Sigmoid colon (tissue), 4 donors: ENCODE data around the gene NRSN2.

Experiments used
- CTCF ChIP-seq, 4 experiments: fragments of 450-650 bp in 3 of 4; fragments of 200-600 bp in 1 of 4; IDR thresholded peaks; one replicate each; pipeline ENCODE4 v1.5.1; 2016 to 2019; ENCODE audit warnings: antibody characterized with exemption in 4 of 4, mild to moderate bottlenecking in 3 of 4, moderate library complexity in 2 of 4
- EP300 ChIP-seq, 4 donors: sonication (generic); formaldehyde crosslinking; IDR thresholded peaks; one replicate each; pipeline ENCODE4 v1.6.1; 2017; ENCODE audit warnings: antibody characterized with exemption in 4 of 4
- POLR2A ChIP-seq, 2 donors: fragments of 450-650 bp; IDR thresholded peaks; one replicate each; pipeline ENCODE4 v1.6.1; 2016; ENCODE audit warnings: antibody characterized with exemption in 2 of 2, mild to moderate bottlenecking in 2 of 2, moderate library complexity in 2 of 2
- POLR2AphosphoS5 ChIP-seq, 4 donors: sonication (generic); formaldehyde crosslinking; IDR thresholded peaks; one replicate each; pipeline ENCODE4 v1.6.1; 2017; ENCODE audit warnings: antibody characterized with exemption in 4 of 4

- TF ChIP-seq CTCF (IDR thresholded peaks at IDR 0.05) = peak in 1 of 4 experiments; percentile 27
- TF ChIP-seq POLR2A (IDR thresholded peaks at IDR 0.05) = no peak
- TF ChIP-seq EP300 (IDR thresholded peaks at IDR 0.05) = no peak
- peak in 1 of 4 donors; percentile 9 for TF ChIP-seq POLR2AphosphoS5 (IDR thresholded peaks at IDR 0.05)
Observed at GRCh38 chr20:362271-363254, 15.7 kb downstream of the NRSN2 start.
